ENCODE data around the gene ZBTB20. TPM values are rescaled to one million over a fixed set of nuclear protein-coding genes. Genes with fewer than 3 reads are reported as not detected.
A peak's percentile ranks its signal among the peaks of the same experiment; 100 is the strongest.

Gene ZBTB20
- total RNA-seq, 4 donors from 2014 or later = 4.1 to 41.8 (median 11.6) TPM

GRCh38 chr3:114363554-114364202 is 783.4 kb downstream of the ZBTB20 start:
- no peak for TF ChIP-seq CTCF (IDR thresholded peaks at IDR 0.05)
- no peak for TF ChIP-seq POLR2A (IDR thresholded peaks at IDR 0.05)
- intact Hi-C loops (cut with DNase I) = no loop called here
- Histone ChIP-seq H3K27ac (no peak overlapping the region), H3K27me3 (no peaks in the 10 kb centered on the region), H3K4me1 (peaks cover 0 to 24% (median 0%) of the 10 kb centered on the region in 3 donors), H3K4me3 (no peak overlapping the region), H3K36me3 (no peaks in the 10 kb centered on the region), H3K9me3 (no peaks in the 10 kb centered on the region)
- 67 to 82% methylated on average over 1 of the region's 1 CpG for WGBS, 2 donors
- DNase-seq = no peak

- Histone ChIP-seq H3K4me3 (no peak overlapping the region), H3K27ac (no peak overlapping the region), H3K36me3 (no peaks in the 10 kb centered on the region), H3K27me3 (no peaks in the 10 kb centered on the region), H3K4me1 (peaks cover 0 to 24% (median 0%) of the 10 kb centered on the region in 3 donors), H3K9me3 (no peaks in the 10 kb centered on the region)
- 65 to 87% methylated on average over 1 of the region's 1 CpG for WGBS, 2 donors
- DNase-seq = no peak
- no peak for TF ChIP-seq POLR2A (IDR thresholded peaks at IDR 0.05)
- TF ChIP-seq CTCF (IDR thresholded peaks at IDR 0.05) = peak in 2 of 6 experiments; percentile 29 to 44
- intact Hi-C loops (cut with DNase I) = no loop called here
Measured at GRCh38 chr3:114362815-114363214, 784.3 kb downstream of the ZBTB20 start.

- no peak for DNase-seq
- Histone ChIP-seq H3K9me3 (no peaks in the 10 kb centered on the region), H3K27me3 (no peaks in the 10 kb centered on the region), H3K4me1 (peaks cover 0 to 24% (median 0%) of the 10 kb centered on the region in 3 donors), H3K36me3 (no peaks in the 10 kb centered on the region), H3K27ac (no peak overlapping the region), H3K4me3 (no peak overlapping the region)
- TF ChIP-seq CTCF (IDR thresholded peaks at IDR 0.05) (no peak), POLR2A (IDR thresholded peaks at IDR 0.05) (no peak)
- intact Hi-C loops (cut with DNase I) = no loop called here
Measured at GRCh38 chr3:114361391-114361790, 785.7 kb downstream of the ZBTB20 start.

- Histone ChIP-seq H3K9me3 (no peaks in the 10 kb centered on the region), H3K4me1 (no peaks in the 10 kb centered on the region), H3K27ac (no peak overlapping the region), H3K36me3 (peaks cover 0 to 5% (median under 1%) of the 10 kb centered on the region in 3 donors), H3K27me3 (no peaks in the 10 kb centered on the region), H3K4me3 (no peak overlapping the region)
- WGBS, 2 donors = 63 to 77% methylated on average over 1 of the region's 1 CpG
- DNase-seq = no peak
- intact Hi-C loops (cut with DNase I) = no loop called here
- no peak for TF ChIP-seq CTCF (IDR thresholded peaks at IDR 0.05)
- no peak for TF ChIP-seq POLR2A (IDR thresholded peaks at IDR 0.05)
Measured at GRCh38 chr3:114356525-114356924, 790.6 kb downstream of the ZBTB20 start.

GRCh38 chr3:114356066-114356465 is 791.0 kb downstream of the ZBTB20 start:
- intact Hi-C loops (cut with DNase I) = no loop called here
- no peaks in the 10 kb centered on the region for H3K4me1 ChIP-seq
- DNase-seq = no peak
- WGBS, 2 donors = 70 to 79% methylated on average over 4 of the region's 4 CpGs
- H3K9me3 ChIP-seq = no peaks in the 10 kb centered on the region
- H3K4me3 ChIP-seq = no peak overlapping the region
- TF ChIP-seq CTCF (IDR thresholded peaks at IDR 0.05) (no peak), POLR2A (IDR thresholded peaks at IDR 0.05) (no peak)
- no peaks in the 10 kb centered on the region for H3K27me3 ChIP-seq
- peaks cover 0 to 9% (median 5%) of the 10 kb centered on the region in 3 donors for H3K36me3 ChIP-seq
- H3K27ac ChIP-seq = no peak overlapping the region
